A549 (cell line): ENCODE results near the gene GPR26. TPM values are rescaled to one million over a fixed set of nuclear protein-coding genes. Genes with fewer than 3 reads are reported as not detected.

Experiments used
- ATAC-seq, 2 experiments: fragments of 200-7000 bp in 1 of 2; fragments of >200 bp in 1 of 2; cut with Nextera tagmentation in 1 of 2; cut with Tn5 transposase in 1 of 2; 3 replicates each; pipeline versions ENCODE4 v1.8.0 to v1.9.1; 2018 to 2020; ENCODE audit warnings: mild to moderate bottlenecking in 1 of 2, moderate library complexity in 1 of 2
- CTCF ChIA-PET: fragments of 300-600 bp; sonication (Branson Sonifier 250); formaldehyde crosslinking; extraction: SDS; loops from one replicate; lab custom pipeline; 2021; ENCODE audit warnings: antibody characterized with exemption, inconsistent platforms; lab: Yijun Ruan, JAX
- POLR2A ChIA-PET: fragments of 350-600 bp; formaldehyde crosslinking; extraction: SDS; loops from one replicate; lab custom pipeline; 2021; ENCODE audit warnings: antibody characterized with exemption, inconsistent platforms; lab: Yijun Ruan, JAX
- DNase-seq, 2 experiments: peaks; one replicate each; pipeline versions ENCODE4 v3.0.0 to v3.0.0-alpha.2; 2011 to 2016; ENCODE audit warnings: low read depth in 1 of 2, low spot score in 1 of 2
- FAIRE-seq: peaks from 2 replicates; lab custom pipeline; 2011; peaks lifted over from hg19 to GRCh38; lab: Jason Lieb, UNC
- H3K27ac ChIP-seq, 2 experiments: fragments of >200 bp; sonication (Bioruptor Twin); formaldehyde crosslinking; 3 replicates each; pipeline ENCODE4 v1.5.1; 2016 to 2017
- H3K4me1 ChIP-seq: fragments of >200 bp; sonication (Bioruptor Twin); formaldehyde crosslinking; 3 replicates; pipeline ENCODE4 v1.6.1; 2016
- H3K4me2 ChIP-seq: fragments of >200 bp; sonication (Bioruptor Twin); formaldehyde crosslinking; 3 replicates; pipeline ENCODE4 v1.6.1; 2016
- H3K4me3 ChIP-seq: fragments of >200 bp; sonication (Bioruptor Twin); formaldehyde crosslinking; 3 replicates; pipeline ENCODE4 v1.5.1; 2016
- H3K9me3 ChIP-seq: fragments of >200 bp; sonication (Bioruptor Twin); formaldehyde crosslinking; 3 replicates; pipeline ENCODE4 v1.6.1; 2016
- ATOH8 ChIP-seq: fragments of 250-450 bp; sonication (Bioruptor Pico); IDR thresholded peaks from 2 replicates; pipeline ENCODE4 v1.5.0; 2020; ENCODE audit warnings: low read depth, mild to moderate bottlenecking, moderate library complexity
- CBX2 ChIP-seq: fragments of 200-600 bp; sonication (generic); IDR thresholded peaks from 2 replicates; pipeline ENCODE4 v1.6.1; 2016; ENCODE audit warnings: low read depth, mild to moderate bottlenecking, borderline replicate concordance
- CBX8 ChIP-seq: fragments of 200-600 bp; sonication (generic); IDR thresholded peaks from 2 replicates; pipeline ENCODE4 v1.6.1; 2016
- CEBPB ChIP-seq, 2 experiments: fragments of >200 bp in 1 of 2; sonication (Bioruptor Twin) in 1 of 2; formaldehyde crosslinking in 1 of 2; IDR thresholded peaks; 2 replicates each; pipeline ENCODE4 v1.6.1; 2012 to 2016
- CHD2 ChIP-seq: fragments of 150-350 bp; IDR thresholded peaks from 2 replicates; pipeline ENCODE4 v1.6.1; 2014; ENCODE audit warnings: low read length; ENCODE audit not compliant: partially characterized antibody
- CHD4 ChIP-seq: fragments of 200-600 bp; sonication (generic); IDR thresholded peaks from 2 replicates; pipeline ENCODE4 v1.6.1; 2016; ENCODE audit warnings: antibody characterized with exemption, mild to moderate bottlenecking, borderline replicate concordance
- EHF ChIP-seq: fragments of 250-450 bp; sonication (Bioruptor Pico); IDR thresholded peaks from 2 replicates; pipeline ENCODE4 v1.5.0; 2020; ENCODE audit warnings: mild to moderate bottlenecking
- EHMT2 ChIP-seq: fragments of 200-600 bp; sonication (generic); IDR thresholded peaks from 2 replicates; pipeline ENCODE4 v1.6.1; 2016; ENCODE audit warnings: antibody characterized with exemption, low read depth, mild to moderate bottlenecking, moderate library complexity
- ELK1 ChIP-seq: fragments of 150-350 bp; IDR thresholded peaks from 2 replicates; pipeline ENCODE4 v1.6.1; 2014; ENCODE audit warnings: low read depth, mild to moderate bottlenecking, low read length
- EP300 ChIP-seq, 2 experiments: fragments of >200 bp; sonication (Bioruptor Twin); formaldehyde crosslinking; IDR thresholded peaks; 2 replicates in 1 of 2; 3 replicates in 1 of 2; pipeline ENCODE4 v1.6.1; 2016 to 2017
- ESRRA ChIP-seq: fragments of 150-350 bp; IDR thresholded peaks from 2 replicates; pipeline ENCODE4 v1.6.1; 2014; ENCODE audit warnings: mild to moderate bottlenecking, low read length, borderline replicate concordance
- FOSB ChIP-seq: fragments of 250-450 bp; sonication (Bioruptor Pico); IDR thresholded peaks from 2 replicates; pipeline ENCODE4 v1.5.0; 2020; ENCODE audit warnings: mild to moderate bottlenecking, moderate library complexity
- GATA3 ChIP-seq: IDR thresholded peaks from 2 replicates; pipeline ENCODE4 v1.6.1; 2012; ENCODE audit warnings: borderline replicate concordance
- HDAC2 ChIP-seq: fragments of 200-600 bp; sonication (generic); IDR thresholded peaks from 2 replicates; pipeline ENCODE4 v1.6.1; 2016
- HES2 ChIP-seq: fragments of >200 bp; sonication (Bioruptor Twin); formaldehyde crosslinking; IDR thresholded peaks from 2 replicates; pipeline ENCODE4 v1.6.1; 2016
- HEYL ChIP-seq: fragments of 250-450 bp; sonication (Bioruptor Pico); IDR thresholded peaks from 2 replicates; pipeline ENCODE4 v1.8.0; 2021; ENCODE audit warnings: mild to moderate bottlenecking, moderate library complexity
- HMGXB4 ChIP-seq: fragments of 250-450 bp; sonication (Bioruptor Pico); IDR thresholded peaks from 2 replicates; pipeline ENCODE4 v1.5.0; 2021; ENCODE audit warnings: mild to moderate bottlenecking, moderate library complexity, borderline replicate concordance
- HOXA7 ChIP-seq: fragments of 250-450 bp; sonication (Bioruptor Pico); IDR thresholded peaks from 2 replicates; pipeline ENCODE4 v1.5.0; 2020; ENCODE audit warnings: mild to moderate bottlenecking, moderate library complexity
- HOXB5 ChIP-seq: fragments of 250-450 bp; sonication (Bioruptor Pico); IDR thresholded peaks from 2 replicates; pipeline ENCODE4 v1.5.0; 2020; ENCODE audit warnings: mild to moderate bottlenecking, moderate library complexity
- JUNB ChIP-seq: fragments of >200 bp; sonication (Bioruptor Twin); formaldehyde crosslinking; IDR thresholded peaks from 2 replicates; pipeline ENCODE4 v1.6.1; 2016
- MAFK ChIP-seq: fragments of 450-650 bp; IDR thresholded peaks from 2 replicates; pipeline ENCODE4 v1.6.1; 2014; ENCODE audit not compliant: partially characterized antibody
- MAZ ChIP-seq: fragments of 150-350 bp; IDR thresholded peaks from 2 replicates; pipeline ENCODE4 v1.6.1; 2014; ENCODE audit warnings: antibody characterized with exemption, low read depth, low read length, borderline replicate concordance
- NFE2L2 ChIP-seq: fragments of 150-350 bp; conservative IDR thresholded peaks from 2 replicates; pipeline ENCODE4 v1.6.1; 2014; ENCODE audit warnings: low read length
- NPAS2 ChIP-seq: fragments of 250-450 bp; sonication (Bioruptor Pico); IDR thresholded peaks from 2 replicates; pipeline ENCODE4 v1.8.0; 2022; ENCODE audit warnings: mild to moderate bottlenecking, moderate library complexity, borderline replicate concordance
- NR3C1 ChIP-seq: fragments of >200 bp; sonication (Bioruptor Twin); formaldehyde crosslinking; IDR thresholded peaks from 3 replicates; pipeline ENCODE4 v1.6.1; 2017
- POLR2AphosphoS2 ChIP-seq: conservative IDR thresholded peaks from 2 replicates; pipeline ENCODE4 v1.6.1; 2012; ENCODE audit warnings: low read length, improper control_type of control experiment, inconsistent platforms
- RAD21 ChIP-seq, 2 experiments: fragments of >200 bp in 1 of 2; sonication (Bioruptor Twin) in 1 of 2; formaldehyde crosslinking in 1 of 2; IDR thresholded peaks in 1 of 2; conservative IDR thresholded peaks in 1 of 2; 2 replicates in 1 of 2; 3 replicates in 1 of 2; pipeline ENCODE4 v1.6.1; 2012 to 2018; ENCODE audit warnings: inconsistent platforms in 1 of 2
- RCOR1 ChIP-seq: fragments of 150-350 bp; IDR thresholded peaks from 2 replicates; pipeline ENCODE4 v1.6.1; 2014; ENCODE audit warnings: antibody characterized with exemption, low read length, low read depth
- SMC3 ChIP-seq: fragments of >200 bp; sonication (Bioruptor Twin); formaldehyde crosslinking; IDR thresholded peaks from 3 replicates; pipeline ENCODE4 v1.6.1; 2018; ENCODE audit warnings: inconsistent platforms
- SREBF2 ChIP-seq: fragments of 450-650 bp; IDR thresholded peaks from 2 replicates; pipeline ENCODE4 v1.6.1; 2014; ENCODE audit warnings: mild to moderate bottlenecking, moderate library complexity
- USF2 ChIP-seq: fragments of 450-650 bp; IDR thresholded peaks from 2 replicates; pipeline ENCODE4 v1.6.1; 2014; ENCODE audit warnings: antibody characterized with exemption
- WGBS: methylation state at CpG from one replicate; pipeline ENCODE4 v1.1.6; 2017; ENCODE audit errors: missing lambda C conversion rate; 5-methylcytosine and 5-hydroxymethylcytosine counted together
- polyA plus RNA-seq, 4 experiments: library from polyadenylated mRNA; depleted of rRNA in 3 of 4; stranded (reverse); fragments of >200 nt; fragmentation: RNase III in 1 of 4; extraction: RNeasy Plus Mini Kit Qiagen cat#74134 plus additional on column Dnase treatment in 1 of 4; gene quantifications; 2 replicates in 3 of 4; 3 replicates in 1 of 4; pipeline ENCODE4 v1.2.3, GENCODE V29; 2011 to 2017

The GPR26 gene
- polyA plus RNA-seq, 2 of the 4 experiments (the other 2 are of a cell fraction), result not detected

- FAIRE-seq, result no peak
- ChIA-PET POLR2A (no interaction called here), CTCF (interaction anchor here (1.4 kb wide), 2 partner anchors 8 to 19 kb away, joined by 3 read pairs; no protein-coding TSS in a partner anchor)
- no peak overlapping the region for H3K4me2 ChIP-seq
- WGBS, result 34% methylated on average over 6 of the region's 6 CpGs
- H3K4me1 ChIP-seq, result no peaks in the 10 kb centered on the region
- no peak for ATAC-seq
- no peak overlapping the region for H3K4me3 ChIP-seq
- no peak overlapping the region for H3K27ac ChIP-seq
- no peaks in the 10 kb centered on the region for H3K9me3 ChIP-seq
- TF ChIP-seq SMC3 (no peak), CBX8 (no peak), CHD4 (no peak), EP300 (IDR thresholded peaks at IDR 0.05) (no peak), CEBPB (IDR thresholded peaks at IDR 0.05) (no peak), FOSB (CRISPR knock-in tag) (no peak), HES2 (no peak), NPAS2 (CRISPR knock-in tag) (no peak), SREBF2 (no peak), HOXB5 (no peak), JUNB (no peak), RCOR1 (no peak), HEYL (no peak), USF2 (no peak), CBX2 (no peak)
- DNase-seq, result no peak
These were observed 14.6 kb upstream of the GPR26 start for GRCh38 chr10:123651421-123652047.

- WGBS, result 32% methylated on average over 2 of the region's 2 CpGs
- DNase-seq (no peak), FAIRE-seq (no peak), ATAC-seq (0 out of 6 replicates have a peak, but pooled peaks of 1 of the 2 experiments have one; percentile 24)
- H3K9me3 ChIP-seq, result no peaks in the 10 kb centered on the region
- H3K4me3 ChIP-seq, result no peak overlapping the region
- no peak for TF ChIP-seq RCOR1
- no peak for TF ChIP-seq POLR2AphosphoS2
- TF ChIP-seq SREBF2, result no peak
- no peak for TF ChIP-seq NFE2L2
- TF ChIP-seq RAD21 (conservative IDR thresholded peaks at IDR 0.05 in 1 of 2, IDR thresholded peaks at IDR 0.05 in 1 of 2), result no peak
- no peak for TF ChIP-seq HMGXB4 (CRISPR knock-in tag)
- TF ChIP-seq ATOH8, result no peak
- no peak overlapping the region for H3K4me2 ChIP-seq
- ChIA-PET CTCF (interaction anchor here (1.8 kb wide), 1 partner anchor 311 kb away, joined by 4 read pairs; no protein-coding TSS in a partner anchor), POLR2A (interaction anchor here (0.7 kb wide), 1 partner anchor 483 kb away, joined by 3 read pairs; no protein-coding TSS in a partner anchor)
- H3K4me1 ChIP-seq, result no peaks in the 10 kb centered on the region
- no peak overlapping the region for H3K27ac ChIP-seq
These were observed 10.4 kb upstream of the GPR26 start for GRCh38 chr10:123655751-123656150.

- CTCF ChIA-PET, result interaction anchor here (1.0 kb wide), 1 partner anchor 16 kb away, joined by 4 read pairs; no protein-coding TSS in a partner anchor
- H3K9me3 ChIP-seq, result no peaks in the 10 kb centered on the region
- no peak for DNase-seq
- ATAC-seq, result no peak
- no peak for FAIRE-seq
- no peak overlapping the region for H3K27ac ChIP-seq
- H3K4me3 ChIP-seq, result no peak overlapping the region
- H3K4me1 ChIP-seq, result no peaks in the 10 kb centered on the region
- H3K4me2 ChIP-seq, result no peak overlapping the region
- no peak for TF ChIP-seq EHF (CRISPR knock-in tag)
- no peak for TF ChIP-seq ELK1
- no peak for TF ChIP-seq HOXA7
- no peak for TF ChIP-seq ATOH8
- no peak for TF ChIP-seq ESRRA
- no peak for TF ChIP-seq RAD21 (conservative IDR thresholded peaks at IDR 0.05 in 1 of 2, IDR thresholded peaks at IDR 0.05 in 1 of 2)
- no peak for TF ChIP-seq CHD2
- TF ChIP-seq NR3C1, result no peak
- no peak for TF ChIP-seq MAFK
- no peak for TF ChIP-seq HDAC2
- no peak for TF ChIP-seq GATA3
- no peak for TF ChIP-seq EHMT2
- TF ChIP-seq MAZ, result no peak
- TF ChIP-seq, all 56 proteins: peak for 0
- POLR2A ChIA-PET, result no interaction called here
- 2% methylated on average over 3 of the region's 3 CpGs for WGBS
These were observed 2.6 kb upstream of the GPR26 start for GRCh38 chr10:123663522-123663921.
